HG03432 (cell line): ENCODE data around the gene RREB1.

Experiments used
- ATAC-seq: cut with Tn5 transposase; IDR thresholded peaks from one replicate; pipeline ENCODE4 v1.9.1; 2021; ENCODE audit warnings: mild to moderate bottlenecking, moderate library complexity; ENCODE audit not compliant: unreplicated experiment

Gene RREB1

DNA sequence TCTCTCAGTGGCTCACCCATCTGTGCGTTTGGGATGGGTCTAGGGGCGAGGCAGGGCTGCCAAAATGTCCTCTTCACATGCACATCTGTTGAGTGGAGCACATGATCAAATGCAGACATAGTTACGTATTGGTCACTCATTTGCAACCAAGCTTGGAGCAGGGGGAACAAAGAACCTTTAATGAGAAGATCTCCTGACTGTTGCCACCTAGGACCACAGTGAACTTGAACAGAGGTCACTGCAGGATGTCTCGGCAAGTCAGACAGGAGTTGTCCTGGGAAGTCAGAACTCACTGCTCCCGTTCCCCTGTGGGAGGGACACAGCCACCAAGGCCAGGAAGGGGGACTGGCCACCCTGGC, 131.8 kb downstream of the RREB1 start:
- no peak for ATAC-seq

- no peak for ATAC-seq
These were observed 132.6 kb downstream of the RREB1 start for GRCh38 chr6:7240351-7240750.

- ATAC-seq: no peak
These were observed 133.4 kb downstream of the RREB1 start for GRCh38 chr6:7241160-7241559.

GRCh38 chr6:7241709-7242645, 134.2 kb downstream of the RREB1 start:
- no peak for ATAC-seq

GRCh38 chr6:7242835-7243178, 135.0 kb downstream of the RREB1 start:
- ATAC-seq: no peak

GRCh38 chr6:7243179-7243981, 135.6 kb downstream of the RREB1 start:
- no peak for ATAC-seq

- ATAC-seq: no peak
These were observed 138.1 kb downstream of the RREB1 start for GRCh38 chr6:7245668-7246393.

DNA sequence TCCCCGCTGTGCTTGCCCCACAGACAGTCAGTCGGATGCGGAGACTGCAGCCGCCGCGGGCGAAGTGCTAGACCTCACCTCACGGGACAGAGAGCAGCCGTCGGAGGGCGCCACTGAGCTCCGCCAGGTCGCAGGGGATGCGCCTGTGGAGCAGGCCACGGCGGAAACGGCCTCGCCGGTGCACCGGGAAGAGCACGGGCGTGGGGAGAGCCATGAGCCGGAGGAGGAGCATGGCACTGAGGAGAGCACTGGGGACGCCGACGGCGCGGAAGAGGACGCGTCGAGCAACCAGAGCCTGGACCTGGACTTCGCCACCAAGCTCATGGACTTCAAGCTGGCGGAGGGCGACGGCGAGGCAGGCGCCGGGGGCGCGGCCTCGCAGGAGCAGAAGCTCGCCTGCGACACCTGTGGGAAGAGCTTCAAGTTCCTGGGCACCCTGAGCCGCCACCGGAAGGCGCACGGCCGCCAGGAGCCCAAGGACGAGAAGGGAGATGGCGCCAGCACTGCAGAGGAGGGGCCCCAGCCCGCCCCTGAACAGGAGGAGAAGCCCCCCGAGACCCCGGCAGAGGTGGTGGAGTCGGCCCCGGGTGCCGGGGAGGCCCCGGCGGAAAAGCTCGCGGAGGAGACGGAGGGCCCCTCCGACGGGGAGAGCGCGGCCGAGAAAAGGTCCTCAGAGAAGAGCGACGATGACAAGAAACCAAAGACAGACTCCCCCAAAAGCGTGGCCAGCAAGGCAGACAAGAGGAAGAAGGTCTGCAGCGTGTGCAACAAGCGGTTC, 138.8 kb downstream of the RREB1 start:
- no peak for ATAC-seq

DNA sequence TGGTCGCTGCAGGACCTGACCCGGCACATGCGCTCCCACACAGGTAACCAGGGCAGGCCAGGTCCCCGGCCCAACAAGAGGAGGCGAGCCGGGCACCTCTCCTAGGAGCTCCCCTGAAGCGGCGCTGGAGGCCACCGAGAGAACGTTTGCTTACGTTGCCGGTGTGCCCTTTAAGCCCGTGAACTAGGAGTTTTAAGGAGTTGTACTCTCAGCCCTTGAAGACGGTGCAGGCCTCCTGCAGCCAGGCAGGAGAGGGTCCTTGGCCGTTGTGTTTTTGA, 139.4 kb downstream of the RREB1 start:
- no peak for ATAC-seq

GRCh38 chr6:7247828-7248227, 140.1 kb downstream of the RREB1 start:
- ATAC-seq: no peak

DNA sequence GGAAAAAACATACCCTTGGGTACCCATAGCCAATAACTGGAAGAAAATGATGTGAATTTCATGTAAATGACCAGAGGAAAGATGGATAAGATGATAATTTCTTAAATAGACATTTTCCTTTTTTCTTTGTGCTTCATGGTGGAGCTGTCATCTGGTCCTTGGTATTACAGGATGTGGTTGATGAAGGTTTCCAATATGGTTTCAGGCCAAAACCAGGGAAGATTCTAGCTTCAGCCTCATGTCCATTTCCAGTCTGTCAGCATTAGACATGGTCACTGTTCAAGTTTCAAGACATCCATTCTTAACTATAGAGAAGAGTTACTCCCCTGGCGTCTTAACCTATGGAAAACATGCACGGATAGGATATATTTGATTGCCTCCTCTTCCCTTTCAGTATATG, 141.6 kb downstream of the RREB1 start:
- ATAC-seq: no peak

DNA sequence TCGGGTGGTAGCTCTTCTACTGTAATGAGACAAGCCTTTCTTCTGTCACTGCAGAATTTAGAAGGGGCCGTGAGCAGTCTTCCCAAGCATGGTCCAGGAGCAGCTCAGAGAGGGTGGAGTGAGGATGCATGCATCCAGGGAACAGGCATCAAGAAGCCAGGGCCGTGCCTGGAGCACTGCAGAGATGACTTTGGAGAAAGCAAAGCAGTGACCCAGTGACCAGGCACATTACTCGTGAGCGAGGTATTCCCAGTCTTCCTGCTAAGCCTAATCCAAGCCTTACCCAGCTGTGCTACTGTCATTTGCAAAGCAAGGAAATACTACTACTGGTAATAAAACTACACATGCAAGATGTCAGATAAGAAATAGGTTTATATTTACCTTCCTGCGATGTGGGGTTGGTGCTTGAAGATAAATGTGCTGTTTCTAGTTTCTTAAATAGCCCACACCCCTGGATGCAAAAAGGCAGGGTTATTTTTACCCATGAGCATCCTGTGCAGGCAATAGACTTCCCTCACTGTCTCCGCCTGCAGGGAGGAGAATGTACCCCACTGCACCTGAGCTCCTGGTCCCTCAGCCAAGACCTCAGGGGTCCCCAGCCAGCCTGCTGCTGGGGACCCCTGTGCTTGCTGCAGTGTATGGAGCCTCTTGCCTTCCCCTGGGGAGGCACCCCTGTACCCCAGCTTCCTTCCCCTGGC, 142.3 kb downstream of the RREB1 start:
- no peak for ATAC-seq

DNA sequence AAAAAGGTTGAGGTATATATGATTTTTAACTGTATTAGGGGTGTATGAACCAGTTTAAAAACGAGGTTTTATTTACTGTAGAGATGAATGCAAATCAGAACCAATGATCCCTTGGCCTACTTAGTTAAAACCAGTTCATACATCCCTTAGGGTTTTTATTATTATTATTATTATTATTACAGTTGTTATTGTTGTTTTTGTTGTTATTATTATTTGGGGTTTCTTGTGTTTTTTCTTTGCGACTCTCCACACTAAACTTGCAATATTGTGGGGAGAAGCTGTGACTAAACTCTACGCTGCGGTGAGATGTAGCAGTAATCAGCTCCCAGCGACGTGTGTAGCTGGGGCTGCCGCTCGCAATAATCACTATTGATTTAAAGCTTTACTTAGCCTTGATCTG, 143.1 kb downstream of the RREB1 start:
- no peak for ATAC-seq

DNA sequence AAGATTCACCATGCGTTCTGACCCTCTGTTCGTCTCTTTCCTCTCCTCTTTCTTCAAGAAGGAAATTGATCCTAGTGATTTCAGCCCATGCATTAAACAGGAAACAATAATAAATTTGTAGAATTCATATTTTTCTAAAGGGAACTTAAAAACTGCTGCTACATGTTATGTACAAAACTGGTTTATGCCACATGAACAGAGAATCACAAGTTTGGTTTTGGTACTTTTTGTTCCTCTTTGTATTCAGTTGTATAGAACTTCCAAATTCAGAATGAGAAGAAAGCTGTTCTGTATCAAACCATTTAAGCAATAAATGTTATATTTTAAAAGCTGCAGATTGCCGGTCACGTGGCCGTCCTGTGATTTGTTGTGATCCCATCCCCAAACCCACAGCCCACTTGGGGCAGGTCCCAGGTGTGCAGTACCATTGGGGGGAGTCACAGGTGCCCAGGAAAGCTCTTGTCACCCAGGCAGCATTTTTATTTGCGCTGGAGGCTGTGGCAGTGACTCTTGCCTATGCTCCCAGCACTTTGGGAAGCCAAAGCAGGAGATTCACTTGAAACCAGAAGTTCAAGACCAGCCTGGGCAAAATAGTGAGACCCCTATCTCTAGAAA, 144.0 kb downstream of the RREB1 start:
- ATAC-seq: no peak

- ATAC-seq: no peak
These were observed 144.6 kb downstream of the RREB1 start for GRCh38 chr6:7252390-7252789.

- ATAC-seq: no peak
These were observed 147.4 kb downstream of the RREB1 start for GRCh38 chr6:7254980-7255835.

DNA sequence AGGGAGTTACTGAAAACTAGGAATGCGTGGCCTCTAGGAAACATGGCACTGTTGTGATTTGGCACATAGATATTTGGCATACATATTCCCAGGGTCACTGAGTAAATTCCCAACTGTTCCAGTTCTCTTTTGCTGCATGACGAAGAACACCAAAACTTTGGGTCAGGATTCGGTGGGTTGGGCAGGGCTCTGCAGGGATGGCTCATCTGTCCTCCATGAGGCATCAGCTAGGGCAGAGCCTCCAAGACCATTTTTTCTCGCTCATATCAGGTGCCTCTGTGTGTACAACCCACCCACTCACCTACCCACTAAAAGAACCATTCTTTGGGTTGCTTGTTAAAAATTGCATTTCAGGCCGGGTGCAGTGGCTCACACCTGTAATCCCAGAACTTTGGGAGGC, 148.2 kb downstream of the RREB1 start:
- ATAC-seq: no peak

DNA sequence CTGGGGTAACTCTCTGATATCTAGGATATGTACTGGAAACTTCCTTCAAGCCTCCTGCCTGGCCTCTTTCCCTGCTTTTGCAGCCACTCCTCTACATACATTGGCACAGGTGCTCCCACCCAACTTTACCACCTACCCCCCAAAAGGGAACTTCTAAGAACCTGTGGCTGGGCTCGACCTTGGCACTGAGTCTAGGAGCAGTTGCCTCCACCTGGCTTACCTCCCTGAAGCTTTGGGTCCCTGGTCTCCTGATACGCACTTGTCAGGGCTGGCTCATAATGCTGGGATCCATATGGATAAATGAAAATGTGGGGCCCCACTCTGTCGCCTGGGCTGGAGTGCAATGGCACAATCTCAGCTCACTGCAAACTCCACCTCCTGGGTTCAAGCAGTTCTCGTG, 149.0 kb downstream of the RREB1 start:
- no peak for ATAC-seq
